OCI-LY1 (cell line): Measurements from ENCODE around the gene HOXA3.

ENCODE experiments used
- H2AFZ ChIP-seq: fragments of 200-600 bp; sonication (generic), shearing (Covaris generic); 2 replicates; pipeline ENCODE4 v1.6.0; 2014; ENCODE audit warnings: antibody characterized with exemption, mild to moderate bottlenecking, low read length
- H3F3A ChIP-seq: fragments of 200-600 bp; sonication (generic), shearing (Covaris generic); 2 replicates; pipeline ENCODE4 v1.6.0; 2014; ENCODE audit warnings: mild to moderate bottlenecking, antibody characterized with exemption, low read length, moderate library complexity; ENCODE audit not compliant: insufficient read depth
- H3K27ac ChIP-seq: fragments of 200-600 bp; sonication (generic); 2 replicates; pipeline ENCODE4 v1.5.1; 2014; ENCODE audit warnings: low read length, mixed run types, mild to moderate bottlenecking, low read depth; ENCODE audit not compliant: poor library complexity, severe bottlenecking
- H3K27me3 ChIP-seq: fragments of 200-600 bp; sonication (generic); 2 replicates; pipeline ENCODE4 v1.6.0; 2014; ENCODE audit warnings: antibody characterized with exemption, mild to moderate bottlenecking, low read length, moderate library complexity; ENCODE audit not compliant: insufficient read depth
- H3K36me3 ChIP-seq: fragments of 200-600 bp; sonication (generic); 2 replicates; pipeline ENCODE4 v1.6.1; 2014; ENCODE audit warnings: mild to moderate bottlenecking, antibody characterized with exemption, low read length, moderate library complexity, mixed read lengths; ENCODE audit not compliant: insufficient read depth
- H3K4me1 ChIP-seq: fragments of 200-600 bp; sonication (generic); 2 replicates; pipeline ENCODE4 v1.5.1; 2014; ENCODE audit warnings: mild to moderate bottlenecking, low read length, moderate library complexity; ENCODE audit not compliant: insufficient read depth, severe bottlenecking
- H3K4me2 ChIP-seq: fragments of 200-600 bp; sonication (generic), shearing (Covaris generic); 2 replicates; pipeline ENCODE4 v1.6.1; 2014; ENCODE audit warnings: low read length
- H3K4me3 ChIP-seq: fragments of 200-600 bp; sonication (generic); 2 replicates; pipeline ENCODE4 v1.5.1; 2014; ENCODE audit warnings: low read length, low read depth, mild to moderate bottlenecking, mixed read lengths; ENCODE audit not compliant: poor library complexity, severe bottlenecking
- H3K79me2 ChIP-seq: fragments of 200-600 bp; shearing (Covaris generic); 2 replicates; pipeline ENCODE4 v1.6.1; 2016; ENCODE audit warnings: mixed run types, low read length, mixed read lengths; ENCODE audit not compliant: insufficient read depth
- H3K9ac ChIP-seq: fragments of 200-600 bp; sonication (generic), shearing (Covaris generic); 2 replicates; pipeline ENCODE4 v1.6.1; 2014; ENCODE audit warnings: mild to moderate bottlenecking, low read length, mixed read lengths
- H3K9me2 ChIP-seq: fragments of 200-600 bp; sonication (generic), shearing (Covaris generic); 2 replicates; pipeline ENCODE4 v1.6.1; 2014; ENCODE audit warnings: low read depth, mild to moderate bottlenecking, low read length, mixed read lengths
- H3K9me3 ChIP-seq: fragments of 200-600 bp; shearing (Covaris generic); 2 replicates; pipeline ENCODE4 v1.6.1; 2014; ENCODE audit warnings: low read length, mixed read lengths
- H4K20me1 ChIP-seq: fragments of 200-600 bp; sonication (generic), shearing (Covaris generic); 2 replicates; pipeline ENCODE4 v1.6.0; 2016; ENCODE audit warnings: mild to moderate bottlenecking, low read length; ENCODE audit not compliant: insufficient read depth
- EZH2 ChIP-seq: fragments of 200-600 bp; sonication (generic), shearing (Covaris generic); IDR thresholded peaks from 2 replicates; pipeline ENCODE4 v1.8.0; 2017; ENCODE audit warnings: borderline replicate concordance, mixed run types, mild to moderate bottlenecking, antibody characterized with exemption, low read length, moderate library complexity, mixed read lengths
- TF ChIP-seq, protein P1 (sequence below): fragments of 200-600 bp; sonication (generic), shearing (Covaris generic); IDR thresholded peaks from 2 replicates; pipeline ENCODE4 v1.5.1; 2017; ENCODE audit warnings: mild to moderate bottlenecking, antibody characterized with exemption, low read length, moderate library complexity, mixed read lengths

HOXA3 gene

GRCh38 chr7:27073076-27073475 is 79.3 kb downstream of the HOXA3 start:
- Histone ChIP-seq H2AFZ (no peak overlapping the region), H3K79me2 (no peaks in the 10 kb centered on the region), H4K20me1 (no peaks in the 10 kb centered on the region), H3K9ac (no peak overlapping the region), H3K9me2 (no peaks in the 10 kb centered on the region), H3K27me3 (no peaks in the 10 kb centered on the region), H3K9me3 (no peaks in the 10 kb centered on the region), H3K27ac (no peak overlapping the region), H3K4me2 (no peak overlapping the region), H3K36me3 (no peaks in the 10 kb centered on the region), H3F3A (no peaks in the 10 kb centered on the region), H3K4me1 (no peaks in the 10 kb centered on the region), H3K4me3 (no peak overlapping the region)
- TF ChIP-seq, protein P1, sequence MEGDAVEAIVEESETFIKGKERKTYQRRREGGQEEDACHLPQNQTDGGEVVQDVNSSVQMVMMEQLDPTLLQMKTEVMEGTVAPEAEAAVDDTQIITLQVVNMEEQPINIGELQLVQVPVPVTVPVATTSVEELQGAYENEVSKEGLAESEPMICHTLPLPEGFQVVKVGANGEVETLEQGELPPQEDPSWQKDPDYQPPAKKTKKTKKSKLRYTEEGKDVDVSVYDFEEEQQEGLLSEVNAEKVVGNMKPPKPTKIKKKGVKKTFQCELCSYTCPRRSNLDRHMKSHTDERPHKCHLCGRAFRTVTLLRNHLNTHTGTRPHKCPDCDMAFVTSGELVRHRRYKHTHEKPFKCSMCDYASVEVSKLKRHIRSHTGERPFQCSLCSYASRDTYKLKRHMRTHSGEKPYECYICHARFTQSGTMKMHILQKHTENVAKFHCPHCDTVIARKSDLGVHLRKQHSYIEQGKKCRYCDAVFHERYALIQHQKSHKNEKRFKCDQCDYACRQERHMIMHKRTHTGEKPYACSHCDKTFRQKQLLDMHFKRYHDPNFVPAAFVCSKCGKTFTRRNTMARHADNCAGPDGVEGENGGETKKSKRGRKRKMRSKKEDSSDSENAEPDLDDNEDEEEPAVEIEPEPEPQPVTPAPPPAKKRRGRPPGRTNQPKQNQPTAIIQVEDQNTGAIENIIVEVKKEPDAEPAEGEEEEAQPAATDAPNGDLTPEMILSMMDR, result no peak
- TF ChIP-seq EZH2, result no peak

GRCh38 chr7:27071622-27072390 is 80.6 kb downstream of the HOXA3 start:
- Histone ChIP-seq H3K4me1 (no peaks in the 10 kb centered on the region), H2AFZ (no peak overlapping the region), H3K27ac (no peak overlapping the region), H3K4me3 (no peak overlapping the region), H3K9me3 (no peaks in the 10 kb centered on the region), H3K9ac (no peak overlapping the region), H3K9me2 (no peaks in the 10 kb centered on the region), H3K36me3 (no peaks in the 10 kb centered on the region), H3K4me2 (no peak overlapping the region), H3F3A (no peaks in the 10 kb centered on the region), H3K79me2 (no peaks in the 10 kb centered on the region), H3K27me3 (no peaks in the 10 kb centered on the region), H4K20me1 (no peaks in the 10 kb centered on the region)
- TF ChIP-seq EZH2, result no peak
- TF ChIP-seq, protein P1, result no peak

DNA sequence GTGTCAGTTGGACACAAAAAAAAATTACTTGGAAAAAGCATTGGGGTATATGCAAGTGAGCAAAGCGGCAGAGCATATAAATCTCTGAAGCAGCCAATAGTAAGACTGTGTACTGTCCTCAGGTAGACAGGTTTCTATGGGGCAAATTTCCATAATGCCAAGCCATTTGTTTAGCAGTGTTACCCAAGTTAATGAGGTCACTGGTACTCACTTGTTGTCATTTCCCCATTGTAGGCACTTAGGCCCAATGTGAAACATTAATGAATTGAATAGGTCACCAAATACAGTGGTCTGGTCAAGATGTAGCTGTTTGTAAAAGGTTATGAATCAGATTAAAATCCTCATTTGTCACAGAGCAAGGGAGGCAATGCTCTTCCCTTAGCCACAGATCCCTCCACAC is 84.1 kb downstream of the HOXA3 start:
- Histone ChIP-seq H3K9ac (no peak overlapping the region), H3K9me3 (no peaks in the 10 kb centered on the region), H3K79me2 (no peaks in the 10 kb centered on the region), H3K4me3 (no peak overlapping the region), H3K36me3 (no peaks in the 10 kb centered on the region), H3K27me3 (no peaks in the 10 kb centered on the region), H3K4me2 (no peak overlapping the region), H4K20me1 (no peaks in the 10 kb centered on the region), H3K4me1 (no peaks in the 10 kb centered on the region), H3K27ac (no peak overlapping the region), H2AFZ (no peak overlapping the region), H3K9me2 (no peaks in the 10 kb centered on the region), H3F3A (no peaks in the 10 kb centered on the region)
- no peak for TF ChIP-seq EZH2
- TF ChIP-seq, protein P1, result no peak
